ENCODE measurements around the gene CXCR6.

DNA sequence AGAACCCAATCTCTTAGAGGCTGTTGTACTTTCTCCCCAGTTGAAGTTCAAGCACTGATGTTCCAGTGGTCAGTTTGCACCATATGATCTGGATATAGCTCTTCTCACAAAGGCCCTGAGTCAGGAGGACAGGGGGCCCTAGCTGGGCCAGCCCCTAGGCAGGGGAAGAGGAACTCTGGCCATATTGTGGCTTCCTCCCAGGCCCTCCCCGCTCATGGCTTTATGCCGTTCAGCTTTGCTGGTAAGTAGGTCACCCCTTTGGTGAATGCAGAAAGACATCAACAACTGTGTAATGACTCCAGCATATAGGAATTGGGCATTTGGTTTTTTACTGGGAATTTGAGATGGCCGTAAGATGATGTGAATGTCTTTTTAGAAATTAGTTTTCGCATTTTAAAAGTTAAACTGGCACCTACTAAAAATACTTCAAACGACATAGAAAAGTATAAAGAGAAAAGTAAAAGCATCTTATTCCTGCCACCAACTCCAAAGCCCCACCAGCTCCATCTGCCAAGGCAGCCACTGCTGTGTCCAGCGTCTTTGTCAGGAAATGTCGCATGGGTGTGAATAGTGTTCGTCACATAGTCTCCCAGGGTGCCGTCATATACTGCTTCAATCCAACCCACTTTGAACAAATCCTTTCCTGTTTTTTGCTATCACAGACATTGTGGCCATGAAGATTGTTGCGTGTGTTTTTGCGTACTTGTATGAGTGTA lies 31.6 kb upstream of the CXCR6 start:
- TF ChIP-seq POLR2A (IDR thresholded peaks at IDR 0.05), result no peak
- TF ChIP-seq, protein P1, sequence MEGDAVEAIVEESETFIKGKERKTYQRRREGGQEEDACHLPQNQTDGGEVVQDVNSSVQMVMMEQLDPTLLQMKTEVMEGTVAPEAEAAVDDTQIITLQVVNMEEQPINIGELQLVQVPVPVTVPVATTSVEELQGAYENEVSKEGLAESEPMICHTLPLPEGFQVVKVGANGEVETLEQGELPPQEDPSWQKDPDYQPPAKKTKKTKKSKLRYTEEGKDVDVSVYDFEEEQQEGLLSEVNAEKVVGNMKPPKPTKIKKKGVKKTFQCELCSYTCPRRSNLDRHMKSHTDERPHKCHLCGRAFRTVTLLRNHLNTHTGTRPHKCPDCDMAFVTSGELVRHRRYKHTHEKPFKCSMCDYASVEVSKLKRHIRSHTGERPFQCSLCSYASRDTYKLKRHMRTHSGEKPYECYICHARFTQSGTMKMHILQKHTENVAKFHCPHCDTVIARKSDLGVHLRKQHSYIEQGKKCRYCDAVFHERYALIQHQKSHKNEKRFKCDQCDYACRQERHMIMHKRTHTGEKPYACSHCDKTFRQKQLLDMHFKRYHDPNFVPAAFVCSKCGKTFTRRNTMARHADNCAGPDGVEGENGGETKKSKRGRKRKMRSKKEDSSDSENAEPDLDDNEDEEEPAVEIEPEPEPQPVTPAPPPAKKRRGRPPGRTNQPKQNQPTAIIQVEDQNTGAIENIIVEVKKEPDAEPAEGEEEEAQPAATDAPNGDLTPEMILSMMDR (IDR thresholded peaks at IDR 0.05), result no peak
- TF ChIP-seq EP300 (IDR thresholded peaks at IDR 0.05), result no peak
